Measurements from ENCODE around the gene SMDT1.

The SMDT1 gene

DNA sequence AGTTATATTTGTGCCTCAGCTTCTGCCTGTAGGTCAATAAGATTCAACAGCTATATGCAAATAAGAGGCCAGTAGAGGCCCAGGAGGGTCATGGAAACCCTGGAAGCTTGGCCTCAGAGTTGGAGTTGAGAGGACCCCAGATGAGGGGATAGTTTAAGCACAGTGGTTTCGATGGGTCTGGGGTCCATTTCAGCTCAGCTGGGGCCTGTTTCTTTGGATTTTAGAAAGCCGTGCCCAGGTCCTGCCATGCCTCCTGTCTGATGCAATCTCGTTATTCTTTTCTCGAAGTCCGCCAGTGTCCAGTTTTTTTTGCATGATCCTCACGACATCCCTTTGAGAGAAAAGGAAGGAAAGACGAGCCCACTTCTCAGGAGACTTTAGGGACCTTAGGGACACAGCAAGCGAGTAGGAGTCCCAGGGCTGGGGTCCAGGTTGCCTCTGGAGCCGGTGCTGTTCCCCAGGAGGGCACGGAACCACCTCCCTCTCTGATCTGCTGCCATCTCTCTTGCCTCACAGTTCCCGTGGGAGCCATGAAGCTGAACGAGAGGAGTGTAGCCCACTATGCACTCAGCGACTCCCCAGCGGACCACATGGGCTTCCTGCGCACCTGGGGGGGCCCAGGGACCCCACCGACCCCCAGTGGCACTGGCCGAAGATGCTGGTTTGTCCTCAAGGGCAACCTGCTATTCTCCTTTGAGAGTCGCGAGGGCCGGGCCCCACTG lies 2.6 kb upstream of the SMDT1 start:
- no peak for DNase-seq (ENCODE audit: low read depth)
- H3K4me3 ChIP-seq (ENCODE audit: low read length), result no peak overlapping the region

DNA sequence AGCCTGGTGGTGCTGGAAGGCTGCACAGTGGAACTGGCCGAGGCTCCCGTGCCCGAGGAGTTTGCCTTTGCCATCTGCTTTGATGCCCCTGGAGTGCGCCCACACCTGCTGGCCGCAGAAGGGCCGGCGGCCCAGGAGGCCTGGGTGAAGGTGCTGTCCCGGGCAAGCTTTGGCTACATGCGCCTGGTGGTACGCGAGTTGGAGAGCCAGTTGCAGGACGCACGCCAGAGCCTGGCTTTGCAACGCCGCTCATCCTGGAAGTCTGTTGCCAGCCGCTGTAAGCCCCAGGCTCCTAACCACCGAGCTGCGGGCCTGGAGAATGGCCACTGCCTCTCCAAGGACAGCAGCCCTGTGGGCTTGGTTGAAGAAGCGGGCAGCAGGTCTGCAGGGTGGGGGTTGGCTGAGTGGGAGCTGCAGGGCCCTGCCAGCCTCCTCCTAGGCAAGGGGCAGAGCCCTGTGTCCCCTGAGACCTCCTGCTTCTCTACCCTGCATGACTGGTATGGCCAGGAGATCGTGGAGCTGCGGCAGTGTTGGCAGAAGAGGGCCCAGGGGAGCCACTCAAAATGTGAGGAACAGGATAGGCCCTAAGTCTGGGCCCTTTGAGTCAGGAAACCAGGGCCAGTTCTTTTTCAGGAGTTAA lies 1.9 kb upstream of the SMDT1 start:
- DNase-seq (ENCODE audit: low read depth), result no peak
- TF ChIP-seq, protein P1, sequence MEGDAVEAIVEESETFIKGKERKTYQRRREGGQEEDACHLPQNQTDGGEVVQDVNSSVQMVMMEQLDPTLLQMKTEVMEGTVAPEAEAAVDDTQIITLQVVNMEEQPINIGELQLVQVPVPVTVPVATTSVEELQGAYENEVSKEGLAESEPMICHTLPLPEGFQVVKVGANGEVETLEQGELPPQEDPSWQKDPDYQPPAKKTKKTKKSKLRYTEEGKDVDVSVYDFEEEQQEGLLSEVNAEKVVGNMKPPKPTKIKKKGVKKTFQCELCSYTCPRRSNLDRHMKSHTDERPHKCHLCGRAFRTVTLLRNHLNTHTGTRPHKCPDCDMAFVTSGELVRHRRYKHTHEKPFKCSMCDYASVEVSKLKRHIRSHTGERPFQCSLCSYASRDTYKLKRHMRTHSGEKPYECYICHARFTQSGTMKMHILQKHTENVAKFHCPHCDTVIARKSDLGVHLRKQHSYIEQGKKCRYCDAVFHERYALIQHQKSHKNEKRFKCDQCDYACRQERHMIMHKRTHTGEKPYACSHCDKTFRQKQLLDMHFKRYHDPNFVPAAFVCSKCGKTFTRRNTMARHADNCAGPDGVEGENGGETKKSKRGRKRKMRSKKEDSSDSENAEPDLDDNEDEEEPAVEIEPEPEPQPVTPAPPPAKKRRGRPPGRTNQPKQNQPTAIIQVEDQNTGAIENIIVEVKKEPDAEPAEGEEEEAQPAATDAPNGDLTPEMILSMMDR (IDR thresholded peaks at IDR 0.05; ENCODE audit: insufficient read depth, low read depth, low read length, missing control alignments), result no peak

More for the DNA sequence above, 2.6 kb upstream of the SMDT1 start:
- TF ChIP-seq, protein P1 (IDR thresholded peaks at IDR 0.05; ENCODE audit: insufficient read depth, low read depth, low read length, missing control alignments), result no peak

DNA sequence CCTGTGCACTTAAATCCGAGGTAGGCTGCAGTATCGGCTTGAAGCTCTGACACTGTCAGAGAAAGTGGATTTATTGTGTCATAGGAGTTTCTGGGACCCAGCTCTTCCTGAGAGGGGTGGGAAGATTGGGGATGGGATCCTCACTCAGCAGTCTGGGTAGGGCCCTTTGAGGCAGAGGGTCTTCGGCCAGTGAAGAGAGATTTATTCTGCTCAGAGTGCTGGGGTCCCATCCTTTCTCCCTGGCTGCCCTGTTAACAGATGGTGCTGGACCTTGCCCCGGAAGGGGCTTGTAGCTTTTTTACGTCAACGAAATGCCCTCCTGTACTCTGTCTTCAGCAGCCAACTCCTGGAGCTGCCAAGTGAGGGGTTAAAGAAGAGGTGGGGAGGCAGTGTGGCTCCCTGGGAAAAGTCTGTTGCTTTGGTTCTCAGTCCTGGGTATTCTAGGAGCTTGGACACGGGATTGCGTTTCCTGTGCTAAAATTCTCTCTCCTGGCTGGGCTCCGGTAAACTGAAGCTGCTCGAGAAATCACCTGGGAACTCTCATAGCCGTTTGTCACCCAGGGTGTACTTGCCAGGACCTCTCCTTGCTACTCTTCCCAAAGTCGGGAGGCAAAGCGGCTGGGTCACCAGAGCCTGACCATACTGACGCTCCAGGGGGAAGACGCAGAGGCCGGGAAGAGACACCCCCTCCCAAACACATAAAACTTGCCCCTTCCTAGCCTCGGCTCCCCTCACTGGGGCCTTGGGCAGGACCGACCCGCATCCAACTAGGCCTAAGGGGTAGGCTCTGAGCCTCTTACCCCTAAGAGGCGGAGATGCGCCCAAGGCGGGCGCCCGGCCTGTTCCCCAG lies 806 bp upstream of the SMDT1 start:
- no peak for DNase-seq (ENCODE audit: low read depth)
- peak overlapping the region; percentile 48 for H3K4me3 ChIP-seq (ENCODE audit: low read length)
- TF ChIP-seq, protein P1 (IDR thresholded peaks at IDR 0.05; ENCODE audit: insufficient read depth, low read depth, low read length, missing control alignments), result no peak

More for the DNA sequence above, 1.9 kb upstream of the SMDT1 start:
- H3K4me3 ChIP-seq (ENCODE audit: low read length), result no peak overlapping the region

DNA sequence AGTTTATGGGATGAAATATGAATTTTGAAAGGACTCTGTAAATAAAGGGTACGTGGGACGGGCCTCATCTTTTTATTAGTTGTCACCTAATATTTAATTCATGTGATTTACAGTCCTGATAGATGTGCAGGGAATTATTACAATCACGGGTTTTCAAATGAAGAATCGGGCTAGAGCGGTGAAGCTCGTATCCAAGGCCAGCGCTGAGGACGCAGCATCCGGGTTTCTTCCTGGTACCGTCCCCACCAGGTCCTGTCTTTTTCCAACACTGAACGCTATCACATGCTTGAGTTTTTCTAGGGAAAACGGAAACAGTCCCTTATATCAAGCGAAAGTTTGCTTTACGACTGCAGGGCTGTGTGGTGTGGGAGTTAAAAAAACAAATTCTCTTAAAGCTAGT lies 787 bp downstream of the SMDT1 start:
- peak; percentile 28 for DNase-seq (ENCODE audit: low read depth)

DNA sequence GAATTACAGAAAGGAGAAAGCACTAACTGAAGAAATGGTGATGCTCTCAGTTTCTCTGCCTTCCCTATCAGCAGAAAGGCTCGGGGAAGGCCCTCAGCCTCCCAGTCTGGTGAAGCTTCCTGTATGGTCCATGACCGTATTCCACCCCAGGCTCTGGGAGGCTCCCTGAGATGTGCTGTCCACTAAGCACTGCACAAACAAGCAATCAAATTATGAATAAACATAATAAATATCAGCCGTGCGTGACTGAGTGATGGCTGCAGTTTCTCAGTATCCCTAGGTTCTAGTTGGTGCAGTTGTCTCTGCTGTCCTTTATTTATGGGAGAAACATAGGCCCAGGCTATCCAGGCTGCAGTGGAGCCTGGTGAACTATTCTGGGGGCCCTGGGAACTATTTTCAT lies 3.6 kb downstream of the SMDT1 start:
- no peak for DNase-seq (ENCODE audit: low read depth)
- TF ChIP-seq, protein P1 (IDR thresholded peaks at IDR 0.05; ENCODE audit: insufficient read depth, low read depth, low read length, missing control alignments), result no peak
- H3K4me3 ChIP-seq (ENCODE audit: low read length), result no peak overlapping the region

More for the DNA sequence above, 787 bp downstream of the SMDT1 start:
- TF ChIP-seq, protein P1 (IDR thresholded peaks at IDR 0.05; ENCODE audit: insufficient read depth, low read depth, low read length, missing control alignments), result no peak
- peak overlapping the region; percentile 55 for H3K4me3 ChIP-seq (ENCODE audit: low read length)

DNA sequence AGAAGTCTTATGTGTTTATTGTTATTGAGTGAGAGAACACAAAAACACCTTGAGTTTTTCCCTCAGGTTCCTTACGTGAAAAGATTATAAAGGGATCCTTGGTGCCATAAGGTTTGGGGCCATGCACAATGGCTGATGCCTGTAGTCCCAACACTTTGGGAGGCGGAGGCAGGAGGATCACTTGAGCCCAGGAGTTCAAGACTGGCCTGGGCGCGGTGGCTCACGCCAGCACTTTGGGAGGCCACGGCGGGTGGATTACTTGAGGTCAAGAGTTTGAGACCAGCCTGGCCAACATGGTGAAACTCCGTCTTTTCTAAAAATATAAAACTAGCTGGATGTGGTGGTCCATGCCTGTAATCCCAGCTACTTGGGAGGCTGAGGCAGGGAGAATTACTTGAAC lies 5.4 kb downstream of the SMDT1 start:
- H3K4me3 ChIP-seq (ENCODE audit: low read length), result no peak overlapping the region
- TF ChIP-seq, protein P1 (IDR thresholded peaks at IDR 0.05; ENCODE audit: insufficient read depth, low read depth, low read length, missing control alignments), result no peak
- no peak for DNase-seq (ENCODE audit: low read depth)
